Naive thymus-derived CD8-positive, alpha-beta T cell (primary cell): ENCODE results near the gene MRPL47. TPM values are rescaled to one million over a fixed set of nuclear protein-coding genes. Genes with fewer than 3 reads are reported as not detected.
"Not testable (repeated sequence)": the region's sequence is repeated elsewhere in the genome, so short reads cannot be mapped to it uniquely, and the experiment has no call there.

Experiments
- ATAC-seq, 2 donors: fragments of 150-1000 bp; cut with Tn5 transposase in 1 of 2; sonication (Bioruptor Pico), chemical (Tn5 transposase) in 1 of 2; 1 replicate in 1 of 2; 2 replicates in 1 of 2; pipeline ENCODE4 v1.10.0; 2021; ENCODE audit warnings: mild to moderate bottlenecking in 2 of 2, moderate library complexity in 2 of 2
- POLR2A ChIA-PET: fragments of 350-600 bp; sonication (Branson Sonifier 250); formaldehyde crosslinking; loops from one replicate; lab custom pipeline; 2021; ENCODE audit warnings: antibody characterized with exemption; lab: Charles Lee
- DNase-seq, 10 donors: peaks; one replicate each; pipeline versions ENCODE4 v3.0.0 to v3.0.0-alpha.2; 2020 to 2022
- H3K27ac Mint-ChIP-seq, 10 donors: one replicate each; pipeline ENCODE4 v1.8.0; 2020 to 2022; ENCODE audit warnings: mild to moderate bottlenecking in 10 of 10, mixed read lengths in 10 of 10, moderate library complexity in 4 of 10, inconsistent platforms in 1 of 10
- H3K27me3 Mint-ChIP-seq, 5 donors: one replicate each; pipeline ENCODE4 v1.8.0; 2021 to 2022; ENCODE audit warnings: mixed read lengths in 5 of 5
- H3K36me3 Mint-ChIP-seq, 3 donors: one replicate each; pipeline ENCODE4 v1.8.0; 2020 to 2022; ENCODE audit warnings: mixed read lengths in 3 of 3, mild to moderate bottlenecking in 2 of 3, inconsistent platforms in 1 of 3
- H3K4me1 Mint-ChIP-seq, 4 donors: one replicate each; pipeline ENCODE4 v1.8.0; 2021 to 2022; ENCODE audit warnings: mixed read lengths in 4 of 4
- H3K4me3 Mint-ChIP-seq, 10 donors: one replicate each; pipeline ENCODE4 v1.8.0; 2020 to 2022; ENCODE audit warnings: mild to moderate bottlenecking in 10 of 10, mixed read lengths in 10 of 10, moderate library complexity in 6 of 10, inconsistent platforms in 1 of 10
- H3K9me3 Mint-ChIP-seq, 9 donors: one replicate each; pipeline ENCODE4 v1.8.0; 2020 to 2022; ENCODE audit warnings: mixed read lengths in 9 of 9, mild to moderate bottlenecking in 3 of 9, inconsistent platforms in 1 of 9, moderate library complexity in 1 of 9
- polyA plus RNA-seq, 3 donors: library from polyadenylated mRNA; unstranded; fragments of 300-500 nt; fragmentation: Illumina TruSeq; gene quantifications; one replicate each; pipeline ENCODE4 v1.2.3, GENCODE V29; 2021
- total RNA-seq, 8 experiments: library from RNA in 2 of 8; stranded (reverse) in 2 of 8; gene quantifications; one replicate each; pipeline ENCODE4 v1.2.3 and lab custom pipeline; 2021 to 2026

MRPL47 gene
- 10 to 100 TPM; 23.6 to 24.1 TPM for total RNA-seq
- 10 to 100 TPM; 47.1 to 51.4 (median 48.8) TPM for polyA plus RNA-seq
- 21.7 to 71.8 (median 26.4) reads per million in 6 experiments for total RNA-seq (lab: John Stamatoyannopoulos, UW)

GRCh38 chr3:179604321-179605078 is at the start of gene MRPL47, which contains the start of gene NDUFB5:
MRPL47 (minus strand) TSS chr3:179604638; CDS start chr3:179604624, 14 bp downstream.
NDUFB5 (plus strand) TSS chr3:179604794; CDS start chr3:179604816, 22 bp downstream.
- DNase-seq, result peak; percentile 74 to 96 (median 92)
- H3K27me3 Mint-ChIP-seq, result no peaks in the 10 kb centered on the region
- H3K9me3 Mint-ChIP-seq, result no peaks in the 10 kb centered on the region
- H3K27ac Mint-ChIP-seq, result peak within 1 kb of the TSS; percentile 97 to 100 (median 99)
- H3K4me1 Mint-ChIP-seq, result peaks cover 19 to 71% (median 43%) of the 10 kb centered on the region in 4 donors
- POLR2A ChIA-PET, result interaction anchor here (0.8 to 1.6 kb wide), 8 partner anchors 10 to 998 kb away, joined by 3 to 9 read pairs (median 4); partner anchors contain the start of genes ACTL6A, TTC14, USP13 and ZNF639
- peak; percentile 99 for ATAC-seq
- peak within 1 kb of the TSS; percentile 95 to 100 (median 98) for H3K4me3 Mint-ChIP-seq
- peaks cover 5 to 37% (median 7%) of the 10 kb centered on the region in 3 donors for H3K36me3 Mint-ChIP-seq

GRCh38 chr3:179653096-179653797 is 48.8 kb upstream of the MRPL47 start:
- Mint-ChIP-seq H3K4me3 (peak overlapping the region; percentile 87 to 98 (median 92)), H3K36me3 (peaks cover 0 to 7% (median 0%) of the 10 kb centered on the region in 3 donors), H3K4me1 (peaks cover 24 to 43% (median 34%) of the 10 kb centered on the region in 4 donors), H3K27me3 (no peaks in the 10 kb centered on the region), H3K27ac (peak overlapping the region; percentile 82 to 94 (median 90)), H3K9me3 (no peaks in the 10 kb centered on the region)
- ATAC-seq (peak; percentile 70 to 72), DNase-seq (peak; percentile 40 to 78 (median 60))
- POLR2A ChIA-PET, result interaction anchor here (1.0 to 2.6 kb wide), 3 partner anchors 48 to 949 kb away, joined by 4 to 9 read pairs (median 5); partner anchors contain the start of genes MRPL47, NDUFB5, PIK3CA and TTC14

- H3K27me3 Mint-ChIP-seq, result no peaks in the 10 kb centered on the region
- POLR2A ChIA-PET, result interaction anchor here (0.7 to 2.6 kb wide), 3 partner anchors 48 to 504 kb away, joined by 3 to 9 read pairs (median 5); partner anchors contain the start of genes MRPL47, NDUFB5 and PIK3CA
- H3K4me3 Mint-ChIP-seq, result peak within 1 kb of the TSS; percentile 87 to 98 (median 92)
- DNase-seq (peak; percentile 32 to 81 (median 64)), ATAC-seq (peak; percentile 70)
- peak within 1 kb of the TSS; percentile 82 to 94 (median 90) for H3K27ac Mint-ChIP-seq
- H3K4me1 Mint-ChIP-seq, result peaks cover 23 to 42% (median 33%) of the 10 kb centered on the region in 4 donors
- H3K9me3 Mint-ChIP-seq, result no peaks in the 10 kb centered on the region
- peaks cover 0 to 7% (median 0%) of the 10 kb centered on the region in 3 donors for H3K36me3 Mint-ChIP-seq
Observed at GRCh38 chr3:179652447-179653095, 48.1 kb upstream of the MRPL47 start, which contains the start of gene USP13. USP13 (plus strand) TSS chr3:179653040; CDS start chr3:179653226, 186 bp downstream.

- peak overlapping the region in 8 of 10 donors; percentile 20 to 89 (median 78) for H3K27ac Mint-ChIP-seq
- peaks cover 23 to 42% (median 33%) of the 10 kb centered on the region in 4 donors for H3K4me1 Mint-ChIP-seq
- no peaks in the 10 kb centered on the region for H3K9me3 Mint-ChIP-seq
- no peaks in the 10 kb centered on the region for H3K27me3 Mint-ChIP-seq
- no peak for ATAC-seq
- DNase-seq, result no peak
- POLR2A ChIA-PET, result interaction anchor here (0.7 to 2.6 kb wide), 3 partner anchors 47 to 504 kb away, joined by 3 to 9 read pairs (median 5); partner anchors contain the start of genes MRPL47, NDUFB5 and PIK3CA
- peak overlapping the region; percentile 60 to 98 (median 84) for H3K4me3 Mint-ChIP-seq
- H3K36me3 Mint-ChIP-seq, result peaks cover 0 to 4% (median 0%) of the 10 kb centered on the region in 3 donors
Observed at GRCh38 chr3:179651687-179652446, 47.4 kb upstream of the MRPL47 start.

GRCh38 chr3:179646177-179646576 is 41.7 kb upstream of the MRPL47 start:
- H3K27ac Mint-ChIP-seq, result no peak overlapping the region
- no peaks in the 10 kb centered on the region for H3K9me3 Mint-ChIP-seq
- no peak for DNase-seq
- no peaks in the 10 kb centered on the region for H3K27me3 Mint-ChIP-seq
- H3K4me3 Mint-ChIP-seq, result no peak overlapping the region
- no peak for ATAC-seq
- POLR2A ChIA-PET, result no interaction called here
- peaks cover 0 to 4% (median under 1%) of the 10 kb centered on the region in 4 donors for H3K4me1 Mint-ChIP-seq
- no peaks in the 10 kb centered on the region for H3K36me3 Mint-ChIP-seq

GRCh38 chr3:179643837-179644236 is 39.4 kb upstream of the MRPL47 start:
- DNase-seq, H3K9me3 Mint-ChIP-seq, H3K27ac Mint-ChIP-seq, H3K27me3 Mint-ChIP-seq, H3K4me1 Mint-ChIP-seq, H3K36me3 Mint-ChIP-seq, ATAC-seq, H3K4me3 Mint-ChIP-seq, POLR2A ChIA-PET: not testable (repeated sequence)

GRCh38 chr3:179642871-179643270 is 38.4 kb upstream of the MRPL47 start:
- no peaks in the 10 kb centered on the region for H3K4me1 Mint-ChIP-seq

GRCh38 chr3:179640469-179640868 is 36.0 kb upstream of the MRPL47 start:
- no peak for DNase-seq
- no peaks in the 10 kb centered on the region for H3K4me1 Mint-ChIP-seq
- H3K36me3 Mint-ChIP-seq, result no peaks in the 10 kb centered on the region
- no peaks in the 10 kb centered on the region for H3K27me3 Mint-ChIP-seq
- peaks cover 0 to 2% (median 0%) of the 10 kb centered on the region in 9 donors for H3K9me3 Mint-ChIP-seq
- ATAC-seq, result no peak
- POLR2A ChIA-PET, result no interaction called here
- no peak overlapping the region for H3K4me3 Mint-ChIP-seq
- H3K27ac Mint-ChIP-seq, result no peak overlapping the region

More at GRCh38 chr3:179642871-179643270, 38.4 kb upstream of the MRPL47 start:
- no peak for DNase-seq
- H3K36me3 Mint-ChIP-seq, result no peaks in the 10 kb centered on the region
- no peaks in the 10 kb centered on the region for H3K27me3 Mint-ChIP-seq
- H3K4me3 Mint-ChIP-seq, result no peak overlapping the region
- no peak for ATAC-seq
- H3K27ac Mint-ChIP-seq, result no peak overlapping the region
- POLR2A ChIA-PET, result no interaction called here
- H3K9me3 Mint-ChIP-seq, result peaks cover 0 to 2% (median 0%) of the 10 kb centered on the region in 9 donors

- Mint-ChIP-seq H3K27me3 (no peaks in the 10 kb centered on the region), H3K36me3 (peaks cover 0 to 5% (median 3%) of the 10 kb centered on the region in 3 donors), H3K4me1 (peaks cover 0 to 2% (median 0%) of the 10 kb centered on the region in 4 donors), H3K27ac (no peak overlapping the region), H3K9me3 (no peaks in the 10 kb centered on the region), H3K4me3 (no peak overlapping the region)
- DNase-seq (no peak), ATAC-seq (no peak)
- POLR2A ChIA-PET, result no interaction called here
Observed at GRCh38 chr3:179630753-179631451, 26.5 kb upstream of the MRPL47 start.

- no peak overlapping the region for H3K4me3 Mint-ChIP-seq
- DNase-seq, result no peak
Observed at GRCh38 chr3:179624451-179624850, 20.0 kb upstream of the MRPL47 start.

GRCh38 chr3:179622023-179622422 is 17.6 kb upstream of the MRPL47 start:
- H3K27me3 Mint-ChIP-seq, result no peaks in the 10 kb centered on the region
- H3K4me3 Mint-ChIP-seq, result no peak overlapping the region
- ATAC-seq (no peak), DNase-seq (no peak)
- peaks cover 0 to 2% (median 0%) of the 10 kb centered on the region in 9 donors for H3K9me3 Mint-ChIP-seq
- peaks cover 0 to 5% (median 0%) of the 10 kb centered on the region in 4 donors for H3K4me1 Mint-ChIP-seq
- POLR2A ChIA-PET, result no interaction called here
- no peak overlapping the region for H3K27ac Mint-ChIP-seq
- H3K36me3 Mint-ChIP-seq, result peaks cover 0 to 79% (median 45%) of the 10 kb centered on the region in 3 donors

More at GRCh38 chr3:179624451-179624850, 20.0 kb upstream of the MRPL47 start:
- H3K27ac Mint-ChIP-seq, result no peak overlapping the region
- H3K4me1 Mint-ChIP-seq, result peaks cover 0 to 5% (median 0%) of the 10 kb centered on the region in 4 donors
- peaks cover 0 to 2% (median 0%) of the 10 kb centered on the region in 9 donors for H3K9me3 Mint-ChIP-seq
- no peaks in the 10 kb centered on the region for H3K27me3 Mint-ChIP-seq
- POLR2A ChIA-PET, result no interaction called here
- peaks cover 0 to 64% (median 36%) of the 10 kb centered on the region in 3 donors for H3K36me3 Mint-ChIP-seq
- no peak for ATAC-seq
